Measurements from ENCODE around the gene DACH2. TPM values are rescaled to one million over a fixed set of nuclear protein-coding genes. Genes with fewer than 3 reads are reported as not detected.

Gene DACH2
- polyA plus RNA-seq, 1 of the 3 experiments (the other 2 are of a cell fraction): not detected

DNA sequence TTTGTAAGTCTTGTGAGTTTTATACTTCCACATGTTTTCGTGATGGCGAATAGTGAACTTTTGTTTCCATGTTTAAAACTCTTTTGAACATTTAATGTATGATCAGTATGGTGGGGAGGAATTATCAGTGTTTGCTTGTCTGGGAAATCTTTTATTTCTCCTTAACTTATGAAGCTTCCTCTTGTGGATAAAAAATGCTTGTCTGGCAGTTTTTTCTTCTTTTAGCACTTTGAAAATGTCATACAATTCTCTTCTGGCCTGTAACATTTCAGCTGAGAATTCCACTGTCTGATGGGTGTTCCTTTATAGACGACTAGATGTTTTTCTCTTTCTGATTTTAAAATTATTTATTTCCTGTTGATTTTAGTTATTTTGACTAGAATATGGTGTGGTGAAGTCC lies 576.0 kb downstream of the DACH2 start:
- 13% methylated on average over 3 of the region's 3 CpGs for WGBS (ENCODE audit: low lambda C conversion rate)
- CTCF ChIA-PET: no interaction called here
- TF ChIP-seq, protein P1, sequence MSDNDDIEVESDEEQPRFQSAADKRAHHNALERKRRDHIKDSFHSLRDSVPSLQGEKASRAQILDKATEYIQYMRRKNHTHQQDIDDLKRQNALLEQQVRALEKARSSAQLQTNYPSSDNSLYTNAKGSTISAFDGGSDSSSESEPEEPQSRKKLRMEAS (IDR thresholded peaks at IDR 0.05; ENCODE audit: low read depth): no peak
- TF ChIP-seq, protein P2, sequence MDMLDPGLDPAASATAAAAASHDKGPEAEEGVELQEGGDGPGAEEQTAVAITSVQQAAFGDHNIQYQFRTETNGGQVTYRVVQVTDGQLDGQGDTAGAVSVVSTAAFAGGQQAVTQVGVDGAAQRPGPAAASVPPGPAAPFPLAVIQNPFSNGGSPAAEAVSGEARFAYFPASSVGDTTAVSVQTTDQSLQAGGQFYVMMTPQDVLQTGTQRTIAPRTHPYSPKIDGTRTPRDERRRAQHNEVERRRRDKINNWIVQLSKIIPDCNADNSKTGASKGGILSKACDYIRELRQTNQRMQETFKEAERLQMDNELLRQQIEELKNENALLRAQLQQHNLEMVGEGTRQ (IDR thresholded peaks at IDR 0.05; ENCODE audit: borderline replicate concordance, low read depth, low read length): no peak
- TF ChIP-seq RXRA (IDR thresholded peaks at IDR 0.05; ENCODE audit: borderline replicate concordance, low read depth): no peak
- TF ChIP-seq POLR2AphosphoS5 (IDR thresholded peaks at IDR 0.05; ENCODE audit: low read depth, low read length): no peak
- TF ChIP-seq GATA2 (CRISPR knock-in tag; IDR thresholded peaks at IDR 0.05): no peak
- TF ChIP-seq, protein P3, sequence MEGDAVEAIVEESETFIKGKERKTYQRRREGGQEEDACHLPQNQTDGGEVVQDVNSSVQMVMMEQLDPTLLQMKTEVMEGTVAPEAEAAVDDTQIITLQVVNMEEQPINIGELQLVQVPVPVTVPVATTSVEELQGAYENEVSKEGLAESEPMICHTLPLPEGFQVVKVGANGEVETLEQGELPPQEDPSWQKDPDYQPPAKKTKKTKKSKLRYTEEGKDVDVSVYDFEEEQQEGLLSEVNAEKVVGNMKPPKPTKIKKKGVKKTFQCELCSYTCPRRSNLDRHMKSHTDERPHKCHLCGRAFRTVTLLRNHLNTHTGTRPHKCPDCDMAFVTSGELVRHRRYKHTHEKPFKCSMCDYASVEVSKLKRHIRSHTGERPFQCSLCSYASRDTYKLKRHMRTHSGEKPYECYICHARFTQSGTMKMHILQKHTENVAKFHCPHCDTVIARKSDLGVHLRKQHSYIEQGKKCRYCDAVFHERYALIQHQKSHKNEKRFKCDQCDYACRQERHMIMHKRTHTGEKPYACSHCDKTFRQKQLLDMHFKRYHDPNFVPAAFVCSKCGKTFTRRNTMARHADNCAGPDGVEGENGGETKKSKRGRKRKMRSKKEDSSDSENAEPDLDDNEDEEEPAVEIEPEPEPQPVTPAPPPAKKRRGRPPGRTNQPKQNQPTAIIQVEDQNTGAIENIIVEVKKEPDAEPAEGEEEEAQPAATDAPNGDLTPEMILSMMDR (IDR thresholded peaks at IDR 0.05): no peak
- TF ChIP-seq FOXM1 (IDR thresholded peaks at IDR 0.05; ENCODE audit: low read depth): no peak

DNA sequence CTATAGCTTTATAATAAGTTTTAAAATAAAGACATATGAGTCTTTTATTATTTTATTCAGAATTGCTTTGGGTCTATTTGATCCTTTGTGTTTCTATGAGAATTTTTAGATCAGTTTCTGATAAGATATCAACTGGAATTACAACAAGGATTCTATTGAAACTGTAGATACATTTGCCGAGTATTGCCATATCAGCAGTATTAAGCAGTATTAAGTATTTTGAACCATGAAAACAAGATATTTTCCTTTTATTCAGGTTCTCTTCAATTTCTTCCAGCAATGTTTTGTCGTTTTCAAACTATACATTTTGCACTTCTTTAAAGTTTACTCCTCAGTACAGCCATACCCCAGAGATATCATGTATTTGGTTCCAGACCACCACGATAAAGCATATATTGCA lies 598.8 kb downstream of the DACH2 start:
- H3K9me2 ChIP-seq: no peaks in the 10 kb centered on the region
- no peaks in the 10 kb centered on the region for H4K20me1 ChIP-seq (ENCODE audit: insufficient read depth)
- no peaks in the 10 kb centered on the region for H3F3A ChIP-seq (replicated peaks; ENCODE audit: insufficient read depth)
- H3K9me3 ChIP-seq: no peaks in the 10 kb centered on the region
- no peak for DNase-seq
- H3K27ac ChIP-seq (ENCODE audit: low read depth in 2 of 2, low read length in 1 of 2): no peak overlapping the region
- no peak overlapping the region for H3K4me2 ChIP-seq
- no peaks in the 10 kb centered on the region for H3K36me3 ChIP-seq (replicated peaks in 1 of 2; ENCODE audit: control insufficient read depth in 1 of 2, insufficient read depth in 2 of 2, low read length in 1 of 2)
- no peak overlapping the region for H3K9ac ChIP-seq
- H3K27me3 ChIP-seq (ENCODE audit: insufficient read depth): no peaks in the 10 kb centered on the region
- ChIA-PET POLR2A (no interaction called here), CTCF (no interaction called here)
- H2AFZ ChIP-seq (ENCODE audit: low read depth): no peak overlapping the region
- TF ChIP-seq EP300 (IDR thresholded peaks at IDR 0.05; ENCODE audit: borderline replicate concordance in 1 of 2, low read depth in 1 of 2, low read length in 1 of 2) (no peak), FOSL2 (IDR thresholded peaks at IDR 0.05; ENCODE audit: borderline replicate concordance, low read depth) (no peak)
- H3K4me1 ChIP-seq (ENCODE audit: control insufficient read depth in 1 of 2, insufficient read depth in 2 of 2, low read depth in 1 of 2, low read length in 1 of 2): no peaks in the 10 kb centered on the region
- H3K4me3 ChIP-seq (ENCODE audit: low read depth in 2 of 2, low read length in 1 of 2): no peak overlapping the region
- H3K79me2 ChIP-seq (ENCODE audit: insufficient read depth): no peaks in the 10 kb centered on the region
- WGBS (ENCODE audit: low lambda C conversion rate): 5% methylated on average over 3 of the region's 3 CpGs

More for the DNA sequence above, 576.0 kb downstream of the DACH2 start:
- H3K36me3 ChIP-seq (replicated peaks in 1 of 2; ENCODE audit: control insufficient read depth in 1 of 2, insufficient read depth in 2 of 2, low read length in 1 of 2): no peaks in the 10 kb centered on the region
- no peak overlapping the region for H3K4me2 ChIP-seq
- no peak for DNase-seq
- no peaks in the 10 kb centered on the region for H4K20me1 ChIP-seq (ENCODE audit: insufficient read depth)
- no peaks in the 10 kb centered on the region for H3K4me1 ChIP-seq (ENCODE audit: control insufficient read depth in 1 of 2, insufficient read depth in 2 of 2, low read depth in 1 of 2, low read length in 1 of 2)
- H2AFZ ChIP-seq (ENCODE audit: low read depth): no peak overlapping the region
- H3K9me2 ChIP-seq: no peaks in the 10 kb centered on the region
- H3K27ac ChIP-seq (ENCODE audit: low read depth in 2 of 2, low read length in 1 of 2): no peak overlapping the region
- H3K9me3 ChIP-seq: no peaks in the 10 kb centered on the region
- H3K27me3 ChIP-seq (ENCODE audit: insufficient read depth): no peaks in the 10 kb centered on the region
- H3K4me3 ChIP-seq (ENCODE audit: low read depth in 2 of 2, low read length in 1 of 2): no peak overlapping the region
- H3K79me2 ChIP-seq (ENCODE audit: insufficient read depth): no peaks in the 10 kb centered on the region
- H3K9ac ChIP-seq: no peak overlapping the region
- H3F3A ChIP-seq (replicated peaks; ENCODE audit: insufficient read depth): no peaks in the 10 kb centered on the region
- POLR2A ChIA-PET: no interaction called here

DNA sequence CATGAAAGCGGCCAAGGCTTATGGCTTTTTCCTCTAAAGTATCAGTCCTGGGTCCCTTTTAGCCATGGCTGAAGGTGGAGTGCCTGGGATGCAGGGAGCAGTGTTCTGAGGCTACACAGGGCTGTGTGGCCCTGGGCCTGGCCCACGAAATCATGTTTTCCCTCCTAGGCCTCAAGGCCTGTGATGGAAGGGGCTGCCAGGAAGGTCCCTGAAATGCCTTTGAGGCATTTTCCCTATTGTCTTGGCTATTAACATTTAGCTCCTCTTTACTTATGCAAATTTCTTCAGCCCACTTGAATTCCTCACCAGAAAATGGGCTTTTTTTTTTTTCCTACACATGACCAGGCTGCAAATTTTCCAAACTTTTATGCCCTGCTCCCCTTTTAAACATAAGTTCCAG lies 657.0 kb downstream of the DACH2 start:
- no peaks in the 10 kb centered on the region for H3K4me1 ChIP-seq (ENCODE audit: control insufficient read depth in 1 of 2, insufficient read depth in 2 of 2, low read depth in 1 of 2, low read length in 1 of 2)
- no peaks in the 10 kb centered on the region for H3K36me3 ChIP-seq (replicated peaks in 1 of 2; ENCODE audit: control insufficient read depth in 1 of 2, insufficient read depth in 2 of 2, low read length in 1 of 2)
- H3K79me2 ChIP-seq (ENCODE audit: insufficient read depth): no peaks in the 10 kb centered on the region
- H4K20me1 ChIP-seq (ENCODE audit: insufficient read depth): no peaks in the 10 kb centered on the region
- DNase-seq: no peak
- CTCF ChIA-PET: no interaction called here
- WGBS (ENCODE audit: low lambda C conversion rate): 0% methylated on average over 2 of the region's 2 CpGs
- no peaks in the 10 kb centered on the region for H3K9me3 ChIP-seq
- no peaks in the 10 kb centered on the region for H3K9me2 ChIP-seq
- no peak for TF ChIP-seq RXRA (IDR thresholded peaks at IDR 0.05; ENCODE audit: borderline replicate concordance, low read depth)
- no peak for TF ChIP-seq JUND (IDR thresholded peaks at IDR 0.05)
- TF ChIP-seq RFX5 (IDR thresholded peaks at IDR 0.05; ENCODE audit: low read length): no peak
- no peak for TF ChIP-seq FOSL2 (IDR thresholded peaks at IDR 0.05; ENCODE audit: borderline replicate concordance, low read depth)
- TF ChIP-seq, protein P3 (IDR thresholded peaks at IDR 0.05): no peak
- TF ChIP-seq RAD21 (IDR thresholded peaks at IDR 0.05; ENCODE audit: low read length): no peak
- TF ChIP-seq NFIC (IDR thresholded peaks at IDR 0.05; ENCODE audit: borderline replicate concordance): no peak
- TF ChIP-seq ELF1 (IDR thresholded peaks at IDR 0.05): no peak
- TF ChIP-seq NRF1 (IDR thresholded peaks at IDR 0.05; ENCODE audit: low read depth, low read length): no peak
- no peak for TF ChIP-seq POLR2AphosphoS5 (IDR thresholded peaks at IDR 0.05; ENCODE audit: low read depth, low read length)
- H2AFZ ChIP-seq (ENCODE audit: low read depth): no peak overlapping the region
- H3K27ac ChIP-seq (ENCODE audit: low read depth in 2 of 2, low read length in 1 of 2): no peak overlapping the region
- no peak overlapping the region for H3K4me2 ChIP-seq
- no peak overlapping the region for H3K9ac ChIP-seq
- H3F3A ChIP-seq (replicated peaks; ENCODE audit: insufficient read depth): no peaks in the 10 kb centered on the region
- H3K4me3 ChIP-seq (ENCODE audit: low read depth in 2 of 2, low read length in 1 of 2): no peak overlapping the region
- no peaks in the 10 kb centered on the region for H3K27me3 ChIP-seq (ENCODE audit: insufficient read depth)
- POLR2A ChIA-PET: no interaction called here
